NOMO-1 (cell line): Measurements from ENCODE around the gene SNN.

Source experiments
- DNase-seq, 2 experiments: peaks; one replicate each; lab custom pipeline; 2025; ENCODE audit not compliant: unreplicated experiment in 2 of 2; lab: John Stamatoyannopoulos, UW

Gene SNN

DNA sequence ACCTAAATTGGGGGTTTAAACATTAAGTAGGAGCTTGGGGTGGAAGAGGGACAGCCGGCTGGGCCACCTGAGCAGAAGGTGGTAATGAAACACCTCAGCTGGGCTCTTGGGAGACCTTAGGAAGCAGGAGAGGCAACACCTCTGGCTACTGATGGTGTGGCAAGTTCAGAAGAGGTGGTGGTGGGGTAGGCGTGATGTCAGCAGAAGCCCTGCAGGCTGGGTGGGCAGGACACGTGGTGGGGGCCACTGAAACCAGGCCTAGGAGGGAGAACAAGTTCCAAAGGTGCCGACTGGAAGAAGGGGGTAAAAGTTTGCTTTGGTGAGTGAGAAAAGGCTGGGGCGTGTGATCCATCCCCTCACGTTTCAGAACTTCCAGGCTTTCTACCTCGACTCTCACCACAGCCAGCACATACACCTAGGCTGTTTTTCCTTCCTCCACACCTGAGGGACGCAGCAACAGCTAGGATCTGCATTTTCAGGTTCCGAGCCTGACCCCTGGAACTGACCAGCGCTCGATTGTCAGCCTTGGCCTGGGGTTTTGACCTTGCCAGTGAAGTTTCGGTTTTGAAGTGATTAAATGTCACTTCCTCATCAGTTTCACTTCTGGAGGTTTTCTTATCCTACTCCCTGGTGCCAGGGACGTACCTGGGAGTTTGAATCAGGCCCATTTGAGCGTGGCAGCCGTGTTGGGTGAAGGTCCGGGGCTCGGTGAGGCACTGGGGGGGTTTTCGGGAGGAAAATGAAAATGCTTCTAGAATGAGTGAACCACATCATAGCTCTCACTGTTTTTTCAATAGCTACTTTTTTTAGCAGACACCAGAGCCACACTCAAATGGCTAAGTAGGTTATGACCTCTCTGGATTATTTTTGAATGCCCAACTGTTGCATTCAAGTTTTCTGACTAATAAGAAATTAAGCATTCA, 10.0 kb downstream of the SNN start:
- peak in 1 of 2 experiments; percentile 32 for DNase-seq

DNA sequence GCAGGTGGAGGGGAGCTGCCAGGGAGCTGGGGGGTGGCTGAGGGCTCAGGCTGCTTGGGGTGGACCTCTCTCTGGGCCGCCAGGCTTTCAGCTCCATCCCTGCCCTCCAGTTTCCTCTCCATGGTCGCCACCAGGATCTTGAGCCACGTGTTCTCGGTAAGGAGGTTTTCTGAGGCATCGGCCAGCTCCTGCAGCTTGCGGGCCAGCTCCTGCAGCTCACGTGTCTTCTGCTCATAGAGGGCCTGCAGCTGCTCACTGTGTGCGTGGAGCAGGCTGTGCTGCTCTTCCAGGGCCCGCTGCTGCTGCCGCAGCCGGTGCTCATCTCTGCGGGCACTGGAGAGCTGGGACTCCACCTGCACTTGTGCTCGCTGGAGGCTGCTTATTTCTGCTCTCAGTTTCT, 11.0 kb downstream of the SNN start:
- DNase-seq: no peak

DNA sequence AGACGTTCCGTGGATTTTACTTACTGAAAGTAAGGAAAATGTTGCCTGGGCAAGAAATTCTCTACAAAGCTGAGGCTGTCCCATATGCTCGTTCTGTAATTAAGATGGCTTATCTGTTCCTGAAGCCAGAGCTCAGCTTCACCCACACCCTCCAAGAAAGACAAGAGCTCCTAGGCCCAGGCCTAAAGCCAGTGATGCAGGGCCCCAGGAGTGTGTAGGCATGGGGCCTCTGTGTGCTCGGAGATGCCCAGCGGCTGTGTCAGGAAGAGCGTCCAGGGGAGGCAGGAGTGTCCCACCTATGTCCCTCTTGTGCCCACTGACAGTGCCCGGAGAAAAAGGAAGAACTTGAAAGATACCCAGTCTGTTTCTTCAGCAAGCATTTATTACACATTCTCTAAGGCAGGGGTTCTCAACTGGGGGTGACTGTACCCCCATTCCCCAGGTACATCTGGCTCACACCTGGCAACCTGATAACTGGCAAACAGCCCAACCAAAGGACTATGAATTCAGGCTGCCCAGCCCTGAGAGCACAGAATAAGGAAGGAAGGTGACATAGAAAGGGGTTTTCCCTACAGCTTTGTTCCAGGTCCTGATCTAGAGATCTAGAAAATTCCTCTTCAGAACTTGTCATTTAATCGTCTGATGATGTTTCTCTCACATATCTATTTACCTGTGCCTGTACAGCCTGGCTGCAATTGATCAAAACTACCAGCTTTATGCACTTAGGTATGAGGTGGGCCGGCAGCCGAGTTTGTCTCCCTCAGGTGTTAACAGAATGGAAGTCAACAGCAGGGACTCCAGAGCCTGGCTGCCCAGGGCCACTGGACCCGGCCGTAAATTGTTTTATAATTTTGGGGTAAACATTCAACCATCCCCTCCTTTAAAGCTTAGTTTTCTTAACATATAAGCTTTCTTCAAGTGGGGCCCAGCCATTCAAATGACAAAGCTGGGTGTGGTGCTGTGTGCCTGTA, 12.0 kb downstream of the SNN start:
- DNase-seq: no peak

DNA sequence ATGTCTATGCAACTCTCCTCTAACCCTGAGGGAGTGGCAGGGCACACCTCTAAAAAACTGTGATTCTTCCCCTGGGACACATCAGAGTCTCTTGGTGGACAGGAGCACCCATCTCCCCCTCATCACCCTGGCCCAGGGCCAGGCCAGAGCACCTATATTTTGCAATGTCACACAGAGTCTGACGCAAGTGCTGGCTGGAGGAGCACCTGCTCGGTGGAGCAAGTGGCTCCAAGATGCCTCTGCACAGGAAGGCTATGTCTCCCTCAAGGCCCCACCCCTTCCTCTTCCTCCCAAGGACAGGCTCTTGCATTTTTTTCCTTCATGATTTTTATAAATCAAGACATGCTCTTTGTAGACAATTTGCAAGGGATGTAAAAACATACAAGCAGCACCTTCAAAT, 13.3 kb downstream of the SNN start:
- peak; percentile 20 to 49 for DNase-seq

DNA sequence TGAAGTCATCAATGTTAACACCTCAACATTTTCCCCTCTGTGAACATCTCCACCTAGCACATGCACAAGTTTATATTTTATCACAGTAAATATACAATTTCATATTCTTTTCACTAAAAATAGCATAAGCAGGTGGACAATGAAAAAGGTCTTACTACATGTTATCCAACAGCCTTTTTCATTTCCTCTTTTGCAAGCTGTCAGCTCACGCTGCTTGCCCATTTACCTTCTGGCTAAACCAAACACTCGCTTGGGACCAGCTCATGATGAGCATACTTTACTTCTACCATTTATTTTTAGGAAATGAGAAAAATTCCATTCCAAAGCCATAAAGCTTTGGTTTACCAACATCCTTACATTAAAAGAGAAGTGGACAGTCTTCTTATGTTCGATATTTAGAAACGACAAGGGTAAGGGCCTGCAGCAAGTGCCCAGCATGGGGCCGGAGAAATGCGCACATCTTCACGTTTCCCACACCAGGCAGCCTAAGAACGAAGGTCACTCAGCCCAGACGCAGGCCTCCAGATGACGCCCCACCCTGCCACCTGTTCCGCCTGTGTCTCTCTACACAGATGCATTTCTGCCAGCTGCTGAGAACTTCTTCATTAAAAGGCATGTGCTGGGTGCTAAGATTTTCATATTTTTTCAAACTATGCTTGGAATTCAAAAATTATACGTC, 13.9 kb downstream of the SNN start:
- peak; percentile 63 to 64 for DNase-seq

DNA sequence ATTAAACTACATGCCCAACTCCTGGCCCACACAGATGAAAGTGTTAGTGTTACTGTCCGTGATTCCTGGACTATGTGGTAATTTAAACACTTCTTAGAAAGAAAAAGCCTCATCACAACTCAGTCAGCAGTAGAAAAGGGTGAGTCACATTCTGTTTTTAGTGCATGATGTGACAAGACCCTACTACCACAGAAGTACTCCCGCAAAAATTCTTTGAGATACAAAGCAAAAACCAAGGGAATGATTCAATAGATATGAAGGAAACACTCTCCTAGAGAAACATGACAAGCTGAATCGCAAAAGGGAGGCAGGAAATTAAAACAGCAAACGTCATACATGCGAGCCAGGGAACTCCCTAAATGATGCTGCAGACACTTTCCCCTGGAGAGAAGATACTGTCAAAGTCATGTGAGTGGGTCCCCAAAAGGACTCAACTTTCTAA, 14.4 kb downstream of the SNN start:
- peak; percentile 2 to 45 for DNase-seq

- no peak for DNase-seq
Measured at GRCh38 chr16:11683145-11683544, 14.9 kb downstream of the SNN start.

- DNase-seq: no peak
Measured at GRCh38 chr16:11684231-11685025, 16.2 kb downstream of the SNN start.

DNA sequence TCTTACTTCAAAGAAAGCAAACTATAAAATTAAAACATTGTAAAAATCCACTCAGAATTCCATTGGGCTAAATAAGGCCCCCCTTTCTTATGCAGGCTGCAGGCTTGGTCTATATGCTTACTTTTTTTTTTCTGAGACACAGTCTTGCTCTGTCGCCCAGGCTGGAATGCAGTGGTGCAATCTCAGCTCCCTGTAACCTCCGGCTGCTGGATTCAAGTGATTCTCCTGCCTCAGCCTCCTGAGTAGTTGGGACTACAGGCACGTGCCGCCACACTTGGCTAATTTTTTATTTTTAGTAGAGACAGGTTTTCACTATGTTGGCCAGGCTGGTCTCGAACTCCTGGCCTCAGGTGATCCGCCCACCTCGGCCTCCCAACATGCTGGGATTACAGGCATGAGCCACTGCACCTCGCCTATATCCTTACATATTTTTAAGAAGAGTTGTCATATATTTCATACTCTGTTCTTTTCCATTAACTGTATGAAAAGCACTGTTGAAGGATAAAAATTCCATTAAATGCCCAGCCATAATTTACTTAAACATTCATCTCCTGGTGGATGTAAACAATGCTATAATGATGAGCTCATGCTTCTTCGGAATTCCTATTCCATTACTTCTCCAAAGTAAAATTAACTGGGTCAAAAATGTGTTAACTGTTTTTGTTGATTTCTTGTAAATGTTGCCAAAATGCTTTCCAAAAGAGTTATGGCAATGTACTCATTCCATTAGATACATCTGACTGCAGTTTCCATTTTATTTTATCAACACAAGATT, 17.8 kb downstream of the SNN start:
- DNase-seq: no peak

DNA sequence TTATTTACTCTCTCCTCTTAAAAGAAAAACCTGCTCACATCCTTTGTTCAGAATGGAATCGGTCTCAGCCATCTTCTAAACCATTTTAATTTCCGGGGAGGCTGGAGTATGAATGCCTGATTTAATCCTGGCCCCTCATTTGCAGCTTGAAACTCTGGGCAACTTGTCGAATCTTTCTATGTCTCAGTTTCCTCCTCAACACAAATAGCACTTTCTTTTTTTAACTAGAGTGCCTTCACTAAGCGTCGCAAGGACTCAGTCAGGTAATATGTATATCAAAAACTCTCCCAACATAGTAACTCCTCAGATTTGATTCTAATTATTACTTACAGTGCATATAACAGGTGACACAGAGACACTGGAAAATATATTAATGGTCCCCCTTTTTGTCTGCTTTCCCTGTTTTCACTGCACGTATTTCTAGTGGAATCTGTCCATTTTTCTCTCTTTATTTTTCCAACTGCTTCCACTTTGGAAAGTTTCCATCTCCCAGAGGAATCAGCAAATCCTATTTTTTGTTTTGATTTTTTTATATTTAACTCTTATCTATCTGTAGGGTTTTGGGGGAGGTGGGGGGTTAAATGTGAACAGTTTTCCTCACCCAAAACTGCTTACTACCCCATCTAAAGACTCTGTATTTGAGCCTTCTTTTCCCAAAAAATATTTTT, 18.6 kb downstream of the SNN start:
- no peak for DNase-seq

DNA sequence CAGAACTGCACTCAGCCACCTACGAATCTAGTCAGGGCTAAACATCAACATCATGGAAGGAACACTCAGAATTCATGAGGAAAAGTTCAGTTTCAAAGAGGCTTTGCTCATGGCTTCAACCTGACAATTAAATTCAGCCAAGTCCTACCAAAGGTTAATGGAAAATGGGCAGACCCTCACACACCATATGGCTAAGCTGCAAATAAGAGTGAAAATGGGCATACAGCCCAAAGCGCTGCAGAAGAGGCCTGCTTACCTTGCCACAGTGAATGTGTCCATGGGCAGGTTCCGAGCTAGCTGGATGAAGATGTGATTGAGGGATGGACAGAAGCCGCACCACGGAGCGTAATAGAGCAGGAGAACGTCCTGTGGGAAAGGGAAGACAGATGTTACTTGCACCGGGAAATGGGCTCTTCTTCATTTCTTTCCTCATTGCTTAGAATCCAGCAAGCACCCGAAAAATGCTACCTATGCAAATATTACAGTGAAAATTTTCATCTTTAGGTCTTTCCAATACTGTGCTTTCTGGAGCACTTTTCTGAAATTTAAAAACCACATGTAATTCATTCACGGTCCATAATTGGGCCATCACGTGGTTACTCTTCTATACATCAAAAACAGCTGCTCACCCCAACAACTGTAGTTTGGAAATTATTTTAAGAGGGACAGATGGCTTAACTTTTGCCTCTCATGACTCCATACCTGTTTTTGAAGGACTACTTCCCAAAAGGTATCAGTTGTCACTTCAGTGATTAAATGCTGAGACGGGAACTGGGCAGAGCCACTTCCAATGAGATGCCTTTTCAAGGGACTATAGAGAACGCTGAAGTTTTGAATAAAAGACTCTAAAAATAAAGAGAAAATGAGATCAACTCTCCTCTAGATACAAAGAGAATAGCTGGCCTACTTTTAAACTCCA, 19.6 kb downstream of the SNN start:
- DNase-seq: no peak

DNA sequence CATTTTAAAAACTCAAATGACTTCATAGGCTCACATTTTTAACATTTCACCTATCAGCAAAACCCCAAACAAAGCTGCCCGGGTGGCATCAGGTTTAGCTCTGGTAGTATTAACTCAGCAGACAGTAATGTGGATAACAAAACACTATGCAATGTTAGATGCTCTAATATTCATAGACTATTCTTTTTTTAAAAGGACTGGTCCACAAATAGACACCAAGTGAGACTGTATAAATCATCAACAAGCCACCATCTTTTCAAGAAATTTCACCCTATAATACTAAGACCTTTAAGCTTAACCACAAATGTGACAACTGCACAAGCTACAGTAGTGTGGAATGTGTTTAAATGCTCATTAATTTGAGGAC, 20.2 kb downstream of the SNN start:
- DNase-seq: no peak

GRCh38 chr16:11689031-11689840, 21.0 kb downstream of the SNN start:
- peak; percentile 9 to 84 for DNase-seq

GRCh38 chr16:11691235-11691634, 23.0 kb downstream of the SNN start:
- no peak for DNase-seq

DNA sequence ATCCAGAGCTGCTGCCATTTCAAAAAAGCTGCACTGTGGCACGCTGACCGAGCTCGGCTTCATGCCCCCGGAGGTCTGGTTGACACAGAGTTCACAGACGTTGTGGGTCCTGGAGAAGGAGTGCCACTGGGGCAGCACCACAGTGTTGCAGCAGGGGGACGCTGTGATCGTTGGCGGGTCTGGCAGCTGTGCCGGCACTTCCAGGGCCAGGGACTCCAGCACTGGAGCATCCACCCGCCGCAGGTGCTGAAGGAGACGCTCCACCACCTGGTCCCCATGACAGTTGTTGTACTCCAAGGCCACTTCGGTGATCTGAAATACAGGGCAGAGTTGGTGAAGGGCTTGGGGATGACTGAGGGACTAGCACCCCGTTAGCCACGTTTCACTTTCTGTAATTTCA, 23.5 kb downstream of the SNN start:
- DNase-seq: no peak

GRCh38 chr16:11692171-11692570, 23.9 kb downstream of the SNN start:
- DNase-seq: no peak

DNA sequence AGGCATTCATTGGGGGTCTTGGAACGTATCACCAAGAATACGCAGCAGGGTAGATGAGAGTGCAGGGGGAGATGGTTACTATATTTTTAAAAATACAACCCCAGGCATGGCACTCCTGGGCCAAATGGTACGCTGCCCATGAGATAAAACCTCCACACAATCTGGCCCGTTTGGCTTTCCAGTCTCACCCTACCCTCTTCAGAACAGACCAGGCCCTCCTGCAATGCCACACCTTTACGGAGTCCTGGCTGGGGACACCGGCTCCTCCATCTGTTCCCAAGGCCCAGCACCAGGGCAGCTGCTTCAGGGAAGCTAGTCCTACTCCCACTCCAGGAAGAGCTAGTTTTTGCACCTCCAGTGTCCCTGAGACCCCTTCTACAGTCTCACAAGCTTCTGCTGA, 24.4 kb downstream of the SNN start:
- DNase-seq: no peak
